Measurements from ENCODE around the gene SERPINB7.
A peak's percentile ranks its signal among the peaks of the same experiment; 100 is the strongest.

SERPINB7 gene

GRCh38 chr18:63834471-63835113 is 59.4 kb downstream of the SERPINB7 start:
- H3K4me3 ChIP-seq: no peak overlapping the region
- H3K27ac ChIP-seq: peak overlapping the region in 1 of 21 experiments; percentile 8

- H3K27ac ChIP-seq: no peak overlapping the region
- H3K4me3 ChIP-seq: no peak overlapping the region
Observed at GRCh38 chr18:63836456-63836855, 61.2 kb downstream of the SERPINB7 start.

- H3K27ac ChIP-seq: peak overlapping the region in 5 of 21 experiments; percentile 18 to 49 (median 41)
- H3K4me3 ChIP-seq: no peak overlapping the region
Observed at GRCh38 chr18:63837590-63837989, 62.4 kb downstream of the SERPINB7 start.

GRCh38 chr18:63843008-63843407 is 67.8 kb downstream of the SERPINB7 start:
- Histone ChIP-seq H3K4me3 (no peak overlapping the region), H3K27ac (peak overlapping the region in 3 of 21 experiments; percentile 18 to 39 (median 31))

- no peak overlapping the region for H3K4me3 ChIP-seq
- no peak overlapping the region for H3K27ac ChIP-seq
Observed at GRCh38 chr18:63844254-63844653, 69.0 kb downstream of the SERPINB7 start.

GRCh38 chr18:63848159-63848558 is 72.9 kb downstream of the SERPINB7 start:
- Histone ChIP-seq H3K27ac (no peak overlapping the region), H3K4me3 (no peak overlapping the region)

GRCh38 chr18:63850020-63850419 is 74.8 kb downstream of the SERPINB7 start:
- H3K27ac ChIP-seq: no peak overlapping the region
- no peak overlapping the region for H3K4me3 ChIP-seq

- H3K4me3 ChIP-seq: no peak overlapping the region
- no peak overlapping the region for H3K27ac ChIP-seq
Observed at GRCh38 chr18:63850636-63851035, 75.4 kb downstream of the SERPINB7 start.
